GM19035 (cell line): ENCODE measurements around the gene PDE6H.

ENCODE experiments used
- ATAC-seq: cut with Tn5 transposase; IDR thresholded peaks from one replicate; pipeline ENCODE4 v1.9.1; 2021; ENCODE audit not compliant: unreplicated experiment

PDE6H gene

DNA sequence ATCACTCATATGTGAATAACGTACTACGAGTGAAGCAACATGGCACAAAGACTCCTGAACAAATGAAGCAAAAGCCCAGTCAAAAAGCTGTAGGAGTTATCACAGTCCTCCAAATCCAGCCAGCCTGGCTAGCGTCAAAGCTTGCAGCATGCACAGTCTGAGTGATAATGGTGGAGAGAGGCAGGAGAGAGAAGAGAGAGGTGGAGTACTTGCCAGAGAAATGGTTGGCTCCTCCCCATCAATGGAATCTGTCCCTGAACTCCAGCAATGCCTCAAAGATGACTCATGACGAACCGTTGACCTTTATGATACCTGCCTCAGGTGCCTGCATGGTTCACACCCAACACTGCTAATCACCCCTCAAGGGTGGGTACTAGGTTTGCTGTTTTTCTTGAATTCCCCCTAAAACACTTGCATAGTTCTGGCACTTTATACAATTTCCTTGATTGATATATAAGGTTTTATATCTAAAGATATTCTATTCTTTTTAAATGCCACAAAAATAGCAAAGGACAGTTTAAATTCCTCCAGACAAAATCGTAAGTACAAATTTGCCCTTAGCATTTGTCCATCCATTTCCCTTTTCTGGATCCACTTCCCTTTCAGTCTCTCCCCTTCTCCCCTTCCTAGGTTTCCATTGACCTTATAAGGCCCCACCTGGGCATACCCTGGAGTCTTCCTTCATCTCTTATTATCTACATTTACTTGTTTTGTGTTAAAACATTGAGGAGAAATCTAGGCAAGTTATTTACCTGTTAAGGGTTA lies 21.7 kb upstream of the PDE6H start:
- ATAC-seq: no peak

DNA sequence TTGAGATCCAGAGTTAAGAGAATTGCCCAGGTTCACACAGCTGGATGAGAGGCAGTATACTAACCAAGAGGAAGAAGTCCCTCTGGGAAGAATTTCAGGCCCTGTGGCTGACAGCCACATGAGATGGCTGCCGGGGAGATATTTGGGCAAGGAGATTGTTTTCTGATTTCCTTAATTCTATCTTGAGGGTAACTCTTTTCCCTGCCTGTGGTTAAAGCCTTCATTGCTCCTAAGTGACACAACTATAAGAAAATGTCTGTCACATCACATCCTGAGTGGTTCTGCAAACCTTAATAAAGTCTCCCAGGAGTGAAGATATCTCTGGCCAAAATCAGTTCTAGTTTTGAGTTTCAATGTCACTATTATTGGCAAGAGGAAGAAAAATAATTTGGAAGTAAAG lies 21.0 kb upstream of the PDE6H start:
- no peak for ATAC-seq

GRCh38 chr12:14952299-14952921 lies 20.4 kb upstream of the PDE6H start:
- ATAC-seq: peak; percentile 59

GRCh38 chr12:14953752-14954151 lies 19.1 kb upstream of the PDE6H start:
- no peak for ATAC-seq

- ATAC-seq: no peak
Measured at GRCh38 chr12:14954269-14954668, 18.6 kb upstream of the PDE6H start.

GRCh38 chr12:14956024-14956891 lies 16.6 kb upstream of the PDE6H start:
- peak; percentile 23 for ATAC-seq

DNA sequence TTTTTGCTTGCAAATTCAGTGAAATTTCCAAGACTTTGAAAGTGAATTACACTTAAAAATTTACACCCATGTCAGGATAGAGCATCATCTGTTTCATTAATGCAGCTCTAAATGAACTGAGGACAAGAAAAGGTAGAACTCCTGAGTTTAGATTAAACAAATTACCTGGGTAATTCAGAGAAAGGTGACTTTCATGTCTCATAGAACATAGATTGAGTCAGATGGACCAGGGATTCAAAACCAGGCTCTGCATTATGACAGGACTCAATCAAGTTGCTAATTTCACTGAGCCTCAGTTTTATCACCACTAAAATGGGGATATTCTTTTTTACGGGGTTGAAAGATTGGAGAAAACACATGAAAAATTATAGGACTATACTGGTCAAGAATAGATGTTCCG lies 15.9 kb upstream of the PDE6H start:
- ATAC-seq: no peak

DNA sequence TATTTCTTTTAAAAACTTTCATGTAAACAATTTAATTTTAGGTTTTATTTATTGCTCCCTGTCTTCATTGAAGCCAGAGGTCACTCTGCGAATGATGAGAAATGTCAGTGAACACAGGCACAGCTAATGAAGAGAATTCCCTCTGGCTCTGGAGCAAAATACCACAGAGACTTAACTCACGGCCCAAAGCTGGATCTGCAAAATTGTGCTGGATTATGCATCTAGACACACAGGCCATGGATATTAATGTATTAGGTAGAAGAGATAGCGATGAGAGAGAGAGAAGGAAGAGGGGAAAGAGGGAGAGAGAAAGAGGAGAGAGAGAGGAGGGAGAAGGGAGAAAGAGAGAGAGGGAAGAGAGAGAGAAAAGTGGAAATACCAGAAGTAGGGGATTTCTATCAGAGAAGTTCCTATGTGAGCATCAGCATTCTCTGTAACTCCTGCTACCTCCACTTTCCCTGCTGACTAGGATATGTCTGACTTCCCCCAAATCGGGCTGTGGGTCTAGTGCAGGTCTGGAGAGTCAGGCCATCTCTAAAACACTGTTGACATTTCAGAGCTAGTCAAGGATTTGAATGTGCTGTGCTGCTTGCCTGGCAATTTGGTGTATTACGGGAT lies 15.2 kb upstream of the PDE6H start:
- ATAC-seq: no peak

DNA sequence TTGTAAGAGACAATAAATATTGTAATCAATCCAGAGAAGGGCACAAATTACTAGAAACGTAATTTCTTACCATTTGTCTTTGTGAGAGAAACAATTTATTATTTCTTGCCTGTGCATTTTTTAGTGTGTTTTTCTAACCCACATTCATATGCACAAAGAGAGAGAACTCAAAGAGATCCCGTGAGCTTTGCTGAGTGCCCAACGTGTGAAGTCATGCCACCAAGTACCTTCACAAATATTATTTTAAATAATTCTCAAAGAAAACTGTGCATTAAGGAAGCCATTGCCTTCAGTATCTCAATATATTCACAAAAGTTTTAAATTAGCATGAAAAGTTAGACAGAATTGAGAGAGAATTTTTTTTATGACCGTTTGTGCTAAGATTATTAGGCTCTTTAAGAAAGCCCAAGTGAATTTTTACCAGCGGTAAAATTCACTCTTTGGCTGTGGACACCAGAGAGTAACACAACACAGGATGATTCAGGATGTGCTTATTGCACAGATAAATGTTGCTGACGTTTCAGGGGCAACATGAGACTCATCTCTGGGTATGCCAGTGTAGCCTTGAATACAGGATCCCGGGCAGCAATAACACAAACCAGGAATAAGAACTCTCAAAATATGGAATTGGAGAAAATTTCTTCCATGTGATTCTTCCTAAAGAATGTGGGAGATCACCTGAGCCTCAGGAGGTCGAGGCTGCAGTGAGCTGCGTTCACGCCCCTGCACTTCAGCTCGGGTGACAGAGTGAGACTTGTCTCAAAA lies 14.3 kb upstream of the PDE6H start:
- ATAC-seq: no peak

GRCh38 chr12:14959126-14959440 lies 13.8 kb upstream of the PDE6H start:
- no peak for ATAC-seq

- ATAC-seq: no peak
Measured at GRCh38 chr12:14959463-14959862, 13.4 kb upstream of the PDE6H start.

DNA sequence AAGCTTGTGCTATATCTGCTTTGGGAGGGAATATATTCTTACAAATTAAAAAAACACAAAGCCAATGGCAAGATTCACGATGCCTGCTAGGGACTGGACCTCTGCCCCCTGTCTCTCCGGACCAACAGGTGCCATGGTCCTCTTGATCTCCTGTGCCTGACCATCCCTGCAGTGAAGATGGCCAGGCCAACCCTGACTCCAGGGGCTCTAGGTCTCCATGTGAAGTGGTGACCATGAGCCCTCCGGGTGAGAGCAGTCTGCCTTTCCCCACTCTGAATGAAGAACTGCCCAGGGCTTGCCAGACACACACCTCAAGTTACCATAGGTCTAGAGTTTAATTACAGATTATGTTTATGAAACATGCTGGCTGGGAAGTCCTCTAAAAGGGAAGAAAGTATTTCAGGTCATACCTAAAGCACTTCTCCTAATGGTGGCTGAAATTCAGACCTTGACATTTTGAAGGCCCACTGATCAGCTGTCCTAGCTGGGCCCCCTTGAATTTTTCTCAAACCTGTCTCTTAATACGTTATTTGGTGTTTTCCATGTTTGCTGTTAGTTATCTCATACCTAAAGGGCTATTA lies 12.8 kb upstream of the PDE6H start:
- no peak for ATAC-seq

GRCh38 chr12:14960548-14961465 lies 12.0 kb upstream of the PDE6H start:
- ATAC-seq: peak; percentile 34

DNA sequence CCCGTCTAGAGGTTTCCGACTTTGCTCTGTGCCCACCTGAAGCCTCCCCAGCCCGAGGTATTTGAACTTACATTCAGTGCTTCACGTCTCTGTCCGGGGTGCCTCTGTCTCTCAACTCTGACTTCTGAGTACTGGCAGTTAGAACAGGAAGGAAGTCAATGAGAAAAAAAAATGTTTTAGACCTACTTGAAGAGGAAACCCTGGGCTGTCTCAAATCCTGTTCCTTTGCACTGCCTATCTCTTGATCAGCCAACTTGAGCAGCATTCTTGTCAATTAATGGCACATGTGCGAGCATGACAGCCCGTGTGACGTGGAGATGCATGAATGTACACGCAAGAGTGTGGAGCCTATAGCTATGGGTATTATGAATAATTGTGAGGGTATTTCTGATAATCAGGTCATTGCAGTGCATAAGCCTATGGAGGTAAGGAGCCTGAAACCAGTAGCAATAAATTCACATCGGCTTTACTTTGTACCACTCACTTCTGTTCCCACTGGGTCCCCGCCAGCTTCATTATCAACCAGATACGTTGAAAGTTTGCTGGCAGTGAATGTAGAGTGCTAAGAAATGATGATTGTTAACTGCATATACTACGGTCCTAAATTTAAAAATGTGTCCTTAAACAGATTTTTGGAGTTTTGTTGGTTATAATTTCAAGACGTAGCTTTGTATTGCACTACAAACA lies 11.2 kb upstream of the PDE6H start, which contains the start of gene ARHGDIB:
TSS of gene ARHGDIB (minus strand) at position 136 of the 687 bp plus-strand sequence. CDS start 10,889 bp downstream, outside the sequence.
- ATAC-seq: peak; percentile 72

- no peak for ATAC-seq
Measured at GRCh38 chr12:14962153-14962539, 10.7 kb upstream of the PDE6H start.

DNA sequence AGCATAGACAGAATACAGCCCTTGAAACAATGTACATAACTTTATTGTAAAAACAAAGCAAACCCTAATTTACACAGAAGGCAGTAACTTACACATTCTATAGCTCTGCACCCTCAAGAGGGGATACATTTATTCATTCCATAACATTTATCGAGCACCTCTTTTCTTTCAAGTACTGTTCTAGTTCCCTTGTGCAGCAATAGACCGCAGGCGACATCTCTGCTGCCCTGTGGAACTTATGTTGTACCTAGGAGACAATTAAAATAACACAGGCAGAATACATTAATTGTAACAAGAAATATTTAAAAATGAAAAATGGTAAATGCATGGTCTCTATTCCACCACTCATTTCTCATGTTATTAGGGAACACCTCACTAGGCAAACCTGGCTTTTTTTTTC lies 10.0 kb upstream of the PDE6H start:
- ATAC-seq: no peak

- no peak for ATAC-seq
Measured at GRCh38 chr12:14963520-14963919, 9.3 kb upstream of the PDE6H start.

DNA sequence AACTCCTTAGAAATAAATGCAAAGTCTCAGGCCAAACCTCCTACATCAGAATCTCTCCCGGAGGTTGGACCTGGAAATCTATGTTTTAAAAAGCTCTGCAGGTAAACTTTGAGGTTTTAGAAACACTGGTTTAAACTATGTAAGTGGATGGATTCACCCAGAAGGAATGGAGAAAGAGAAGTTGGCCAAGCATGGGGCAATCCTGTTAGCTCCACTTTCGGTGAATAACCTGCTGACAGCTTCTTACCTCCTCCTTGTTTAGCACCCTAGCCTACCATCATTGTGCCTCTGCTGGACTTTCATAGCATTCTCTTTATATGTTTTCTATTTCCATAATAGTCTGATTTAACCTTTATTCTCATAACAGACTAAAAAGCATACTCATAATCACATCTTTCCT lies 8.4 kb upstream of the PDE6H start:
- no peak for ATAC-seq

GRCh38 chr12:14965221-14965620 lies 7.6 kb upstream of the PDE6H start:
- no peak for ATAC-seq
